PC-9 (cell line): ENCODE data around the gene SMARCE1. TPM values are rescaled to one million over a fixed set of nuclear protein-coding genes. Genes with fewer than 3 reads are reported as not detected.

Experiments used
- BruUV-seq: library from RNA; stranded (reverse); fragments of 400-500 nt; replicated peaks from 2 replicates; lab custom pipeline; 2021; lab: Mats Ljungman, UMichigan
- CTCF ChIA-PET: fragments of 300-600 bp; sonication (Branson Sonifier 250); formaldehyde crosslinking; loops from one replicate; lab custom pipeline; 2022; ENCODE audit warnings: antibody characterized with exemption; lab: Charles Lee
- POLR2A ChIA-PET: fragments of 300-600 bp; sonication (Branson Sonifier 250); formaldehyde crosslinking; loops from one replicate; lab custom pipeline; 2022; ENCODE audit warnings: antibody characterized with exemption; ENCODE audit not compliant: unreplicated experiment; lab: Charles Lee
- DNase-seq, 2 experiments: peaks; one replicate each; pipeline versions ENCODE4 v3.0.0 to v3.0.0-alpha.2; 2015 to 2022; ENCODE audit warnings: mixed read lengths in 1 of 2
- H2AFZ ChIP-seq: fragments of 200-600 bp; sonication (generic); 2 replicates; pipeline ENCODE4 v1.8.1; 2017; ENCODE audit warnings: antibody characterized with exemption
- H3F3A ChIP-seq: fragments of 200-600 bp; sonication (generic); 2 replicates; pipeline ENCODE4 v1.8.1; 2017; ENCODE audit warnings: antibody characterized with exemption, mild to moderate bottlenecking, low read depth; ENCODE audit not compliant: insufficient read depth
- H3K27ac ChIP-seq: fragments of 200-600 bp; sonication (generic); 2 replicates; pipeline ENCODE4 v1.6.1; 2016; ENCODE audit warnings: mixed run types
- H3K27me3 ChIP-seq: fragments of 200-600 bp; sonication (generic); 2 replicates; pipeline ENCODE4 v1.6.1; 2016; ENCODE audit warnings: low read depth, mixed run types; ENCODE audit not compliant: insufficient read depth
- H3K36me3 ChIP-seq: fragments of 200-600 bp; sonication (generic); 2 replicates; pipeline ENCODE4 v1.6.1; 2016; ENCODE audit warnings: low read depth, mixed run types
- H3K4me1 ChIP-seq: fragments of 200-600 bp; sonication (generic); replicated peaks from 2 replicates; pipeline ENCODE4 v1.6.1; 2016; ENCODE audit warnings: mixed run types; ENCODE audit not compliant: insufficient read depth
- H3K4me2 ChIP-seq: fragments of 200-600 bp; sonication (generic); 2 replicates; pipeline ENCODE4 v1.6.1; 2017; ENCODE audit warnings: mixed run types
- H3K4me3 ChIP-seq: fragments of 200-600 bp; sonication (generic); 2 replicates; pipeline ENCODE4 v1.6.1; 2016; ENCODE audit warnings: mixed run types
- H3K79me2 ChIP-seq: fragments of 200-600 bp; sonication (generic); 2 replicates; pipeline ENCODE4 v1.6.1; 2017; ENCODE audit warnings: low read depth, mixed run types
- H3K9me2 ChIP-seq: fragments of 200-600 bp; sonication (generic); 2 replicates; pipeline ENCODE4 v1.8.1; 2017; ENCODE audit warnings: mild to moderate bottlenecking; ENCODE audit not compliant: insufficient read depth
- H3K9me3 ChIP-seq: fragments of 200-600 bp; sonication (generic); 2 replicates; pipeline ENCODE4 v1.8.1; 2016; ENCODE audit warnings: low read depth; ENCODE audit not compliant: insufficient read depth
- H4K20me1 ChIP-seq: fragments of 200-600 bp; sonication (generic); 2 replicates; pipeline ENCODE4 v1.8.1; 2017; ENCODE audit not compliant: insufficient read depth
- CTCF ChIP-seq: fragments of 200-600 bp; sonication (generic); conservative IDR thresholded peaks from 2 replicates; pipeline ENCODE4 v1.6.1; 2017; ENCODE audit warnings: mixed run types, antibody characterized with exemption, mild to moderate bottlenecking, moderate library complexity
- EZH2 ChIP-seq: fragments of 200-600 bp; sonication (generic); IDR thresholded peaks from 2 replicates; pipeline ENCODE4 v1.8.0; 2017; ENCODE audit warnings: antibody characterized with exemption, low read depth
- intact Hi-C: fragments of 100-400 bp; cut with micrococcal nuclease; formaldehyde crosslinking; loops from one replicate; pipeline ENCODE4 v1.10.0; 2022; ENCODE audit not compliant: unreplicated experiment
- total RNA-seq: library from RNA; stranded (reverse); gene quantifications from 2 replicates; pipeline ENCODE4 v1.2.3, GENCODE V29; 2021

Gene SMARCE1
- total RNA-seq, 1 experiment from 2014 or later: 90.8 TPM

GRCh38 chr17:40615068-40615840 is 32.4 kb downstream of the SMARCE1 start:
- Histone ChIP-seq H4K20me1 (no peaks in the 10 kb centered on the region), H3F3A (peaks cover 9% of the 10 kb centered on the region), H3K27me3 (no peaks in the 10 kb centered on the region), H3K9me2 (no peaks in the 10 kb centered on the region), H3K4me3 (no peak overlapping the region), H3K9me3 (no peaks in the 10 kb centered on the region), H3K4me1 (peaks cover 10% of the 10 kb centered on the region), H3K27ac (no peak overlapping the region), H3K36me3 (no peaks in the 10 kb centered on the region), H3K4me2 (no peak overlapping the region), H3K79me2 (no peaks in the 10 kb centered on the region), H2AFZ (no peak overlapping the region)
- peak; percentile 72 for DNase-seq
- POLR2A ChIA-PET: interaction anchor here (0.5 to 0.6 kb wide), 2 partner anchors 238 to 913 kb away, joined by 3 to 4 read pairs; partner anchors contain the start of gene KRT19
- CTCF ChIA-PET: interaction anchor here (0.6 to 2.3 kb wide), 12 partner anchors 10 to 1051 kb away, joined by 3 to 14 read pairs (median 4); no protein-coding TSS in a partner anchor
- no peak for TF ChIP-seq EZH2
- peak; percentile 73 for TF ChIP-seq CTCF
- no TSS peak for BruUV-seq
- intact Hi-C loops: loop anchor here (1.0 to 10.0 kb wide), 5 partner anchors 258 to 1052 kb away; no protein-coding TSS in a partner anchor

DNA sequence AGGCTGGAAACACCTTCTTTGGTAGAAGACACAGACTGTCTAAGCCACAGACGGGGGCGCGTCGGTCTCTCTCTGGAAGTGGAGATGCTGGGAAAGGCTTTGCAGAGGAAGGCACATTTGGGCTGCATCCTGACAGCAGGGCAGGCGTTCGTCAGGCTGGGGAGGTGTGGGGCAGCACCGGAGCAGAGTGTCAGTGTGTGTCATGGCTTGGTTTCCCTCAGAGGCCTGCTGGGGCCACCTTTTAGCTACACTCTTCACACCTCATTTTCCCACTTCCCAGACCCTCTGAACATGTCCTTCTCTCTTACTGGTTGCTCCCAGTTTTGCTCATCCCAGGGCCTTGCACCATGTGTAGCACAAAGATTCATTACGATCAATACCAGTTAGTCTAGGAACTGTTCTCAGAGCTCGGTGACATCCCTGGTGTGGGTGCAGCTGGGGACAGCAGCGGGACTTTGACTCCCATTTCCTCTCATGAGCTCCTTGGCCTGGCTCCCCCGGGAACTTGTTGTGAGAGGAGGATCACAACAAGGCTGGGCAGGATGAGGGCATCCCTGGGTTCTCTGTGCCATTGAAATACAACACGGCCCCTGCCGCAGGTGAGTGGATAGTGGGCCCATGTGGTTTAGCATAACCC is 33.1 kb downstream of the SMARCE1 start:
- ChIA-PET CTCF (interaction anchor here (1.2 to 2.3 kb wide), 4 partner anchors 13 to 1051 kb away, joined by 3 to 14 read pairs (median 4); no protein-coding TSS in a partner anchor), POLR2A (interaction anchor here (0.5 to 0.6 kb wide), 2 partner anchors 238 to 914 kb away, joined by 3 to 4 read pairs; partner anchors contain the start of gene KRT19)
- intact Hi-C loops: loop anchor here (1.0 to 10.0 kb wide), 5 partner anchors 257 to 1052 kb away; no protein-coding TSS in a partner anchor
- H3K9me2 ChIP-seq: no peaks in the 10 kb centered on the region
- no peak overlapping the region for H3K27ac ChIP-seq
- BruUV-seq: no TSS peak
- no peak overlapping the region for H3K4me3 ChIP-seq
- H2AFZ ChIP-seq: no peak overlapping the region
- no peaks in the 10 kb centered on the region for H3K79me2 ChIP-seq
- peaks cover 9% of the 10 kb centered on the region for H3F3A ChIP-seq
- no peaks in the 10 kb centered on the region for H3K36me3 ChIP-seq
- DNase-seq: no peak
- H3K4me1 ChIP-seq: peaks cover 10% of the 10 kb centered on the region
- H3K27me3 ChIP-seq: no peaks in the 10 kb centered on the region
- H3K9me3 ChIP-seq: no peaks in the 10 kb centered on the region
- H3K4me2 ChIP-seq: no peak overlapping the region
- no peaks in the 10 kb centered on the region for H4K20me1 ChIP-seq
- TF ChIP-seq EZH2: no peak
- no peak for TF ChIP-seq CTCF

DNA sequence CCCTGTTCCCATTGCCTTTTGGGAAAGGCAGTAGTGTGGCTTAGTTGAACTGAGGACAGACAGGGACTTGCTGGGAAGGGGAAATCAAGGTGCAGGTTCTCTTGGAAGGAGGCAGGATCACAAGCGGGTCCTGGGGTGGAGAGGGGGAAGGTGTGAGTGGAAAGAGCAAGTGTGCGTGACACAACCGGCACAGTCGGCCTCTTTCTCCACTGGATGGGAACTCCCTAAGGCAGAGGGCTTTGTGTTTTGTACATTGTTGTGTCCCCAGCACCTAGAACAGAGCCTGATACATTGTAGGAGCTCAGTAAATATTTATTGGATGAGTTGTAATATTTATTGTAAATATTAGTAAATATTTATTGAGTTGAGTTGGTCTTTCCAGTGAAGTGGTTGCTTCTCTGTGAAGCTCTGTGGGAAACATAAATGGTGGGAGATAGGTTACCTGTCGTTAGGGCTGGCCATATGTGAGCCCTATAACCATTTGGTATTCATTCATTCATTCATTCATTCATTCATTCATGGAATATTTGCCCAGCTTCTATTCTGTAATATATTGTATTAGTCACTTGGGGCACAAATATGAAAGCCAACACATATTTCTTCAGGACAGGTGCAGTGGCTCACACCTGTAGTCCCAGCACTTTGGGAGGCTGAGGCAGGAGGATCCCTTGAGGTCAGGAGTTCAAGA is 34.0 kb downstream of the SMARCE1 start:
- intact Hi-C loops: loop anchor here (2.0 to 10.0 kb wide), 3 partner anchors 295 to 1053 kb away; no protein-coding TSS in a partner anchor
- no peak overlapping the region for H3K27ac ChIP-seq
- H4K20me1 ChIP-seq: no peaks in the 10 kb centered on the region
- no peak overlapping the region for H3K4me2 ChIP-seq
- TF ChIP-seq CTCF (no peak), EZH2 (no peak)
- BruUV-seq: no TSS peak
- ChIA-PET POLR2A (no interaction called here), CTCF (no interaction called here)
- no peaks in the 10 kb centered on the region for H3K9me2 ChIP-seq
- no peaks in the 10 kb centered on the region for H3K9me3 ChIP-seq
- H3K27me3 ChIP-seq: no peaks in the 10 kb centered on the region
- no peaks in the 10 kb centered on the region for H3K36me3 ChIP-seq
- no peak overlapping the region for H2AFZ ChIP-seq
- peaks cover 9% of the 10 kb centered on the region for H3F3A ChIP-seq
- no peak for DNase-seq
- no peak overlapping the region for H3K4me3 ChIP-seq
- H3K4me1 ChIP-seq: peaks cover 10% of the 10 kb centered on the region
- H3K79me2 ChIP-seq: no peaks in the 10 kb centered on the region
